H9 (cell line): Measurements from ENCODE around the gene CLCN3. TPM values are rescaled to one million over a fixed set of nuclear protein-coding genes. Genes with fewer than 3 reads are reported as not detected.
A peak's percentile ranks its signal among the peaks of the same experiment; 100 is the strongest.

ENCODE experiments used
- DNase-seq: peaks from one replicate; pipeline ENCODE4 v3.0.0-alpha.2; 2017
- H2AFZ ChIP-seq: one replicate; pipeline ENCODE4 v1.6.1; 2013; ENCODE audit warnings: mild to moderate bottlenecking, low read length, control low read depth, moderate library complexity
- H2AK5ac ChIP-seq: 2 replicates; pipeline ENCODE4 v1.6.1; 2013; ENCODE audit warnings: low read length, control low read depth, mixed read lengths; ENCODE audit not compliant: insufficient read length
- H2BK120ac ChIP-seq: one replicate; pipeline ENCODE4 v1.6.1; 2013; ENCODE audit warnings: low read depth, mild to moderate bottlenecking, low read length, control low read depth, inconsistent platforms; ENCODE audit not compliant: poor library complexity, severe bottlenecking
- H2BK12ac ChIP-seq: 2 replicates; pipeline ENCODE4 v1.6.1; 2013; ENCODE audit warnings: low read length, control low read depth, mixed read lengths, low read depth; ENCODE audit not compliant: insufficient read length
- H2BK15ac ChIP-seq: 2 replicates; pipeline ENCODE4 v1.6.1; 2013; ENCODE audit warnings: low read depth, low read length, control low read depth
- H2BK20ac ChIP-seq: one replicate; pipeline ENCODE4 v1.6.1; 2013; ENCODE audit warnings: low read depth, mild to moderate bottlenecking, low read length, control low read depth, inconsistent platforms; ENCODE audit not compliant: poor library complexity, severe bottlenecking
- H2BK5ac ChIP-seq: 2 replicates; pipeline ENCODE4 v1.6.1; 2013; ENCODE audit warnings: low read length, control low read depth, mixed read lengths; ENCODE audit not compliant: insufficient read length
- H3K14ac ChIP-seq: 2 replicates; pipeline ENCODE4 v1.6.1; 2013; ENCODE audit warnings: low read length, control low read depth; ENCODE audit not compliant: insufficient read depth
- H3K18ac ChIP-seq: 2 replicates; pipeline ENCODE4 v1.6.1; 2013; ENCODE audit warnings: low read depth, mild to moderate bottlenecking, mixed read lengths, low read length, control low read depth; ENCODE audit not compliant: insufficient read length
- H3K23ac ChIP-seq: 2 replicates; pipeline ENCODE4 v1.6.1; 2013; ENCODE audit warnings: low read length, control low read depth, mixed read lengths, low read depth; ENCODE audit not compliant: insufficient read length
- H3K23me2 ChIP-seq: 2 replicates; pipeline ENCODE4 v1.6.1; 2013; ENCODE audit warnings: low read depth, mild to moderate bottlenecking, mixed read lengths, low read length, control low read depth; ENCODE audit not compliant: insufficient read length, poor library complexity, severe bottlenecking
- H3K27ac ChIP-seq: 2 replicates; pipeline ENCODE4 v1.5.1; 2013; ENCODE audit warnings: low read length, control low read depth, mixed read lengths, low read depth; ENCODE audit not compliant: insufficient read length
- H3K27me3 ChIP-seq: 2 replicates; pipeline ENCODE4 v1.6.1; 2013; ENCODE audit warnings: low read length, control low read depth, inconsistent platforms; ENCODE audit not compliant: insufficient read depth
- H3K4ac ChIP-seq: 2 replicates; pipeline ENCODE4 v1.6.1; 2013; ENCODE audit warnings: low read depth, mild to moderate bottlenecking, control low read depth, inconsistent platforms, low read length, moderate library complexity
- H3K4me1 ChIP-seq: 2 replicates; pipeline ENCODE4 v1.6.1; 2013; ENCODE audit warnings: low read length, control low read depth, inconsistent platforms; ENCODE audit not compliant: insufficient read depth
- H3K4me2 ChIP-seq: 2 replicates; pipeline ENCODE4 v1.6.1; 2013; ENCODE audit warnings: low read length, control low read depth, mixed read lengths; ENCODE audit not compliant: insufficient read length, insufficient read depth
- H3K56ac ChIP-seq: 2 replicates; pipeline ENCODE4 v1.6.1; 2013; ENCODE audit warnings: low read depth, mild to moderate bottlenecking, mixed read lengths, low read length, control low read depth; ENCODE audit not compliant: insufficient read length
- H3K79me1 ChIP-seq: 2 replicates; pipeline ENCODE4 v1.6.1; 2013; ENCODE audit warnings: low read depth, mild to moderate bottlenecking, moderate library complexity, low read length, control low read depth, inconsistent platforms; ENCODE audit not compliant: insufficient read depth, poor library complexity, severe bottlenecking
- H3K79me2 ChIP-seq: 2 replicates; pipeline ENCODE4 v1.6.1; 2013; ENCODE audit warnings: low read length, control low read depth, inconsistent platforms; ENCODE audit not compliant: insufficient read depth
- H3K9ac ChIP-seq: 2 replicates; pipeline ENCODE4 v1.6.1; 2013; ENCODE audit warnings: low read length, control low read depth, mixed read lengths; ENCODE audit not compliant: insufficient read length; ENCODE audit errors: extremely low read depth
- H3K9me3 ChIP-seq: one replicate; pipeline ENCODE4 v1.6.1; 2013; ENCODE audit warnings: low read depth, low read length, inconsistent platforms; ENCODE audit not compliant: control insufficient read depth
- H3T11ph ChIP-seq: one replicate; pipeline ENCODE4 v1.6.1; 2013; ENCODE audit warnings: mild to moderate bottlenecking, low read length, control low read depth, inconsistent platforms
- H4K20me1 ChIP-seq: one replicate; pipeline ENCODE4 v1.6.1; 2013; ENCODE audit not compliant: control insufficient read depth, insufficient read length, insufficient read depth
- H4K5ac ChIP-seq: 2 replicates; pipeline ENCODE4 v1.6.1; 2013; ENCODE audit warnings: low read depth, mild to moderate bottlenecking, mixed read lengths, low read length, control low read depth; ENCODE audit not compliant: insufficient read length
- H4K8ac ChIP-seq: replicated peaks from 2 replicates; pipeline ENCODE4 v1.6.1; 2013; ENCODE audit warnings: low read length, control low read depth, mixed read lengths, low read depth; ENCODE audit not compliant: insufficient read length
- H4K91ac ChIP-seq: 2 replicates; pipeline ENCODE4 v1.6.1; 2013; ENCODE audit warnings: low read depth, mild to moderate bottlenecking, moderate library complexity, mixed read lengths, low read length, control low read depth; ENCODE audit not compliant: insufficient read length
- H3K27ac Mint-ChIP-seq, 3 experiments: 2 replicates in 2 of 3; 3 replicates in 1 of 3; pipeline ENCODE4 v1.8.0; 2020 to 2021; ENCODE audit warnings: mixed read lengths in 3 of 3, mild to moderate bottlenecking in 1 of 3, moderate library complexity in 1 of 3
- H3K27me3 Mint-ChIP-seq: 2 replicates; pipeline ENCODE4 v1.8.0; 2021; ENCODE audit warnings: low read depth, mild to moderate bottlenecking, moderate library complexity, mixed read lengths
- H3K36me3 Mint-ChIP-seq, 3 experiments: 2 replicates in 2 of 3; 3 replicates in 1 of 3; pipeline ENCODE4 v1.8.0; 2020 to 2021; ENCODE audit warnings: low read depth in 3 of 3, mixed read lengths in 3 of 3; ENCODE audit not compliant: insufficient read depth in 1 of 3
- H3K4me1 Mint-ChIP-seq, 2 experiments: 2 replicates each; pipeline ENCODE4 v1.8.0; 2020; ENCODE audit warnings: mixed read lengths in 2 of 2
- H3K4me3 Mint-ChIP-seq, 2 experiments: 2 replicates in 1 of 2; 3 replicates in 1 of 2; pipeline ENCODE4 v1.8.0; 2020 to 2021; ENCODE audit warnings: mild to moderate bottlenecking in 2 of 2, mixed read lengths in 2 of 2, moderate library complexity in 1 of 2
- H3K9me3 Mint-ChIP-seq, 2 experiments: 2 replicates in 1 of 2; 3 replicates in 1 of 2; pipeline ENCODE4 v1.8.0; 2020; ENCODE audit warnings: mild to moderate bottlenecking in 2 of 2, mixed read lengths in 2 of 2, moderate library complexity in 1 of 2
- WGBS: extraction: QIAGEN DNeasy Blood & Tissue Kit; methylation state at CpG from one replicate; pipeline ENCODE4 v1.1.7; 2013; ENCODE audit warnings: missing lambda C conversion rate, low lambda C conversion rate, mixed read lengths; ENCODE audit not compliant: insufficient read length; ENCODE audit errors: extremely low coverage; 5-methylcytosine and 5-hydroxymethylcytosine counted together
- total RNA-seq: library from RNA; stranded (reverse); gene quantifications from 2 replicates; pipeline ENCODE4 v1.2.1, GENCODE V29; 2021
- TF ChIP-seq, protein P1 (sequence below): fragments of 200-600 bp; sonication (generic); conservative IDR thresholded peaks from 3 replicates; pipeline ENCODE4 v1.8.0; 2021; ENCODE audit warnings: antibody characterized with exemption, mild to moderate bottlenecking

Gene CLCN3
- total RNA-seq, 1 experiment from 2014 or later: 25.7 TPM

GRCh38 chr4:169634975-169635374, 14.6 kb downstream of the CLCN3 start:
- Histone ChIP-seq H2AFZ (no peak overlapping the region), H3K4me1 (no peaks in the 10 kb centered on the region), H3K23me2 (no peaks in the 10 kb centered on the region), H4K20me1 (no peaks in the 10 kb centered on the region), H3K4ac (no peak overlapping the region), H3T11ph (no peak overlapping the region), H3K9me3 (no peaks in the 10 kb centered on the region), H3K27ac (no peak overlapping the region), H2BK120ac (no peak overlapping the region), H3K23ac (no peak overlapping the region), H2BK5ac (no peak overlapping the region), H4K5ac (no peak overlapping the region), H3K79me1 (no peaks in the 10 kb centered on the region), H4K8ac (no peak overlapping the region), H4K91ac (no peak overlapping the region), H2AK5ac (no peak overlapping the region), H3K4me2 (no peak overlapping the region), H2BK20ac (no peak overlapping the region), H3K14ac (no peak overlapping the region), H3K18ac (no peak overlapping the region), H3K56ac (no peak overlapping the region), H3K9ac (no peak overlapping the region), H2BK15ac (no peak overlapping the region), H2BK12ac (no peak overlapping the region), H3K79me2 (peaks cover 2% of the 10 kb centered on the region; the same call in 1 of the 2 replicates), H3K27me3 (no peaks in the 10 kb centered on the region)
- no peak for DNase-seq
- Mint-ChIP-seq H3K36me3 (peaks cover 2 to 34% (median 17%) of the 10 kb centered on the region in 3 experiments; a peak in 6 of 7 replicates), H3K4me1 (no peaks in the 10 kb centered on the region), H3K4me3 (no peak overlapping the region), H3K9me3 (no peaks in the 10 kb centered on the region), H3K27me3 (no peaks in the 10 kb centered on the region), H3K27ac (peak overlapping the region in 2 of 3 experiments; percentile 23 to 40; a peak in 1 of 7 replicates)
- no CpG with 5 or more reads among the region's 1 CpG for WGBS
- TF ChIP-seq, protein P1, sequence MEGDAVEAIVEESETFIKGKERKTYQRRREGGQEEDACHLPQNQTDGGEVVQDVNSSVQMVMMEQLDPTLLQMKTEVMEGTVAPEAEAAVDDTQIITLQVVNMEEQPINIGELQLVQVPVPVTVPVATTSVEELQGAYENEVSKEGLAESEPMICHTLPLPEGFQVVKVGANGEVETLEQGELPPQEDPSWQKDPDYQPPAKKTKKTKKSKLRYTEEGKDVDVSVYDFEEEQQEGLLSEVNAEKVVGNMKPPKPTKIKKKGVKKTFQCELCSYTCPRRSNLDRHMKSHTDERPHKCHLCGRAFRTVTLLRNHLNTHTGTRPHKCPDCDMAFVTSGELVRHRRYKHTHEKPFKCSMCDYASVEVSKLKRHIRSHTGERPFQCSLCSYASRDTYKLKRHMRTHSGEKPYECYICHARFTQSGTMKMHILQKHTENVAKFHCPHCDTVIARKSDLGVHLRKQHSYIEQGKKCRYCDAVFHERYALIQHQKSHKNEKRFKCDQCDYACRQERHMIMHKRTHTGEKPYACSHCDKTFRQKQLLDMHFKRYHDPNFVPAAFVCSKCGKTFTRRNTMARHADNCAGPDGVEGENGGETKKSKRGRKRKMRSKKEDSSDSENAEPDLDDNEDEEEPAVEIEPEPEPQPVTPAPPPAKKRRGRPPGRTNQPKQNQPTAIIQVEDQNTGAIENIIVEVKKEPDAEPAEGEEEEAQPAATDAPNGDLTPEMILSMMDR: no peak
